SU-DHL-6 (cell line): Measurements from ENCODE around the gene PRCD.

ENCODE experiments used
- H2AFZ ChIP-seq: fragments of 200-600 bp; sonication (generic); 2 replicates; pipeline ENCODE4 v1.6.1; 2014; ENCODE audit warnings: low read depth, mild to moderate bottlenecking, moderate library complexity, mixed read lengths, antibody characterized with exemption, low read length; ENCODE audit not compliant: severe bottlenecking
- H3F3A ChIP-seq: fragments of 200-600 bp; shearing (Covaris generic); 2 replicates; pipeline ENCODE4 v1.6.0; 2016; ENCODE audit warnings: antibody characterized with exemption, mild to moderate bottlenecking; ENCODE audit not compliant: insufficient read depth
- H3K27ac ChIP-seq: fragments of 200-600 bp; sonication (generic); 2 replicates; pipeline ENCODE4 v1.5.1; 2016; ENCODE audit warnings: low read depth, mild to moderate bottlenecking, low read length, moderate library complexity, mixed read lengths
- H3K27me3 ChIP-seq: fragments of 200-600 bp; sonication (generic), shearing (Covaris generic); 2 replicates; pipeline ENCODE4 v1.6.0; 2014; ENCODE audit warnings: mild to moderate bottlenecking, low read length
- H3K36me3 ChIP-seq: fragments of 200-600 bp; sonication (generic); 2 replicates; pipeline ENCODE4 v1.6.1; 2014; ENCODE audit warnings: mild to moderate bottlenecking, low read length, mixed read lengths
- H3K4me2 ChIP-seq: fragments of 300-600, 200-600 bp; shearing (Covaris generic), sonication (generic); 2 replicates; pipeline ENCODE4 v1.6.0; 2014; ENCODE audit warnings: low read length, low read depth, mild to moderate bottlenecking; ENCODE audit not compliant: poor library complexity, severe bottlenecking
- H3K4me3 ChIP-seq: fragments of 200-600 bp; sonication (generic); 2 replicates; pipeline ENCODE4 v1.5.1; 2014; ENCODE audit warnings: antibody characterized with exemption, low read length, mild to moderate bottlenecking, mixed read lengths; ENCODE audit not compliant: insufficient read depth, poor library complexity, severe bottlenecking
- H3K79me2 ChIP-seq: fragments of 200-600 bp; sonication (generic); 2 replicates; pipeline ENCODE4 v1.6.1; 2014; ENCODE audit warnings: mild to moderate bottlenecking, low read length, moderate library complexity; ENCODE audit not compliant: insufficient read depth
- H3K9ac ChIP-seq: fragments of 200-600 bp; sonication (generic); 2 replicates; pipeline ENCODE4 v1.7.0; 2014; ENCODE audit warnings: mild to moderate bottlenecking, low read length
- H3K9me2 ChIP-seq: fragments of 200-600 bp; sonication (generic); replicated peaks from 2 replicates; pipeline ENCODE4 v1.6.1; 2014; ENCODE audit warnings: low read length; ENCODE audit not compliant: insufficient read depth
- H3K9me3 ChIP-seq: fragments of 200-600 bp; sonication (generic); 2 replicates; pipeline ENCODE4 v1.6.1; 2014; ENCODE audit warnings: low read length, mixed read lengths; ENCODE audit not compliant: insufficient read depth
- H4K20me1 ChIP-seq: fragments of 200-600 bp; sonication (generic); 2 replicates; pipeline ENCODE4 v1.6.1; 2014; ENCODE audit warnings: low read depth, mild to moderate bottlenecking, antibody characterized with exemption, low read length, moderate library complexity, mixed read lengths
- EZH2phosphoT487 ChIP-seq: fragments of 200-600 bp; sonication (generic), shearing (Covaris generic); conservative IDR thresholded peaks from 2 replicates; pipeline ENCODE4 v1.6.1; 2018; ENCODE audit warnings: mild to moderate bottlenecking, antibody characterized with exemption, low read length, moderate library complexity, mixed read lengths
- TF ChIP-seq, protein P1 (sequence below): fragments of 200-600 bp; sonication (generic); IDR thresholded peaks from one replicate; pipeline ENCODE4 v1.5.1; 2017; ENCODE audit warnings: antibody characterized with exemption, mild to moderate bottlenecking, low read length, moderate library complexity; ENCODE audit not compliant: insufficient read depth, poor library complexity, severe bottlenecking

The PRCD gene

DNA sequence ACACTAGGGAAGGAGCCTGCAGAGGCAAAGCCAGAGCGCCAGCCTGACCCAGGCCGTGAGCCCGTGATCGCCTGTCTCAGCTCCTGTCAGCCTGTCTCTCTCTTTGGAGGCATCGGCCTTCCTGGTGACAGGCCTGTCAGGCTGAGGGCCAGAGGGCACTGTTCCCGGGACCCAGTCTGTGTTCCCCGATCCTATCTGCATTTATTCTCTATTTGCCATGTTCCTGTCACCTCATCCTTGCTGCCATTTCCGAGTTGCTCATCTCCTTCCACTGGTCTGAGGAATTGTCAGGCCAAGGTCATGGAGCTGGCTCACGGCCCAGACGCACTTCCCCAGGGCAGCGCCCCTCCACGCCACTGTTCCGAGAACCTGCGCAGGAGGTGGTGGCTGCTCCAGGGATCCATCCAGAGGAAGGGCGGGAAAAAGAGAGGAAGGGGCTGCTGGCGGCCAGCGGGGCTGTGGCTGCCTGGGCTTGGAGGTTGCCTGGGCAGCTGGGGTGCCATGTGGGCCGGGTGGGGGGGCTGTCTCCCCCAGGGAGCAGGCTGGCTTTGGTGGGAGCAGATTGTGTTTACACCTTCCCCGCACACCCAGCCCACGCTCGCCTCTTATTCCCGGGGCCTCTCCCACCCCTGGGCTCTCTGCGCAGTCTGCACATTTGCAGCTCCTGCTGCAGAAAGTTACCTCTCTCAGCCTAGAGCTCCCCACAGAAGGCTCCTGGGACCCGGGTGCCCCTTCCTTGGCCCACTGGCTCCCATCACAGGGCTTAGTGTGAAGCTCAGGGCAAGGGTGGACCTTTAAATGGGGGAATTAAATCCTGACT is 4.9 kb downstream of the PRCD start:
- Histone ChIP-seq H3K4me3 (no peak overlapping the region), H3K9ac (no peak overlapping the region), H2AFZ (no peak overlapping the region), H3F3A (no peaks in the 10 kb centered on the region), H4K20me1 (no peaks in the 10 kb centered on the region), H3K4me2 (no peak overlapping the region), H3K27ac (no peak overlapping the region), H3K36me3 (no peaks in the 10 kb centered on the region), H3K9me2 (no peaks in the 10 kb centered on the region), H3K9me3 (no peaks in the 10 kb centered on the region), H3K27me3 (no peaks in the 10 kb centered on the region), H3K79me2 (no peaks in the 10 kb centered on the region)
- TF ChIP-seq, protein P1, sequence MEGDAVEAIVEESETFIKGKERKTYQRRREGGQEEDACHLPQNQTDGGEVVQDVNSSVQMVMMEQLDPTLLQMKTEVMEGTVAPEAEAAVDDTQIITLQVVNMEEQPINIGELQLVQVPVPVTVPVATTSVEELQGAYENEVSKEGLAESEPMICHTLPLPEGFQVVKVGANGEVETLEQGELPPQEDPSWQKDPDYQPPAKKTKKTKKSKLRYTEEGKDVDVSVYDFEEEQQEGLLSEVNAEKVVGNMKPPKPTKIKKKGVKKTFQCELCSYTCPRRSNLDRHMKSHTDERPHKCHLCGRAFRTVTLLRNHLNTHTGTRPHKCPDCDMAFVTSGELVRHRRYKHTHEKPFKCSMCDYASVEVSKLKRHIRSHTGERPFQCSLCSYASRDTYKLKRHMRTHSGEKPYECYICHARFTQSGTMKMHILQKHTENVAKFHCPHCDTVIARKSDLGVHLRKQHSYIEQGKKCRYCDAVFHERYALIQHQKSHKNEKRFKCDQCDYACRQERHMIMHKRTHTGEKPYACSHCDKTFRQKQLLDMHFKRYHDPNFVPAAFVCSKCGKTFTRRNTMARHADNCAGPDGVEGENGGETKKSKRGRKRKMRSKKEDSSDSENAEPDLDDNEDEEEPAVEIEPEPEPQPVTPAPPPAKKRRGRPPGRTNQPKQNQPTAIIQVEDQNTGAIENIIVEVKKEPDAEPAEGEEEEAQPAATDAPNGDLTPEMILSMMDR = no peak
- TF ChIP-seq EZH2phosphoT487 = no peak

- H3K9me3 ChIP-seq = no peaks in the 10 kb centered on the region
- H3K9me2 ChIP-seq = no peaks in the 10 kb centered on the region
- no peak overlapping the region for H3K27ac ChIP-seq
- H3K27me3 ChIP-seq = no peaks in the 10 kb centered on the region
- no peaks in the 10 kb centered on the region for H3K36me3 ChIP-seq
- H3F3A ChIP-seq = no peaks in the 10 kb centered on the region
- no peak overlapping the region for H3K4me3 ChIP-seq
- no peak overlapping the region for H3K9ac ChIP-seq
- H3K79me2 ChIP-seq = no peaks in the 10 kb centered on the region
- H3K4me2 ChIP-seq = no peak overlapping the region
- H4K20me1 ChIP-seq = no peaks in the 10 kb centered on the region
- H2AFZ ChIP-seq = no peak overlapping the region
- TF ChIP-seq, protein P1 = no peak
- no peak for TF ChIP-seq EZH2phosphoT487
Observed at GRCh38 chr17:76545918-76546555, 6.2 kb downstream of the PRCD start.

- Histone ChIP-seq H3K9ac (no peak overlapping the region), H3K4me3 (no peak overlapping the region), H3K9me2 (no peaks in the 10 kb centered on the region), H3K4me2 (no peak overlapping the region), H3F3A (no peaks in the 10 kb centered on the region), H3K9me3 (no peaks in the 10 kb centered on the region), H4K20me1 (no peaks in the 10 kb centered on the region), H3K27ac (no peak overlapping the region), H3K36me3 (no peaks in the 10 kb centered on the region), H3K79me2 (no peaks in the 10 kb centered on the region), H3K27me3 (no peaks in the 10 kb centered on the region), H2AFZ (no peak overlapping the region)
- TF ChIP-seq EZH2phosphoT487 = no peak
- TF ChIP-seq, protein P1 = no peak
Observed at GRCh38 chr17:76546556-76547182, 6.8 kb downstream of the PRCD start.
